Kidney (tissue), 14 donors: ENCODE results near the gene CRIP3. TPM values are rescaled to one million over a fixed set of nuclear protein-coding genes. Genes with fewer than 3 reads are reported as not detected.

Experiments used
- DNase-seq, 5 donors: peaks; one replicate each; pipeline ENCODE4 v3.0.0-alpha.2; 2013 to 2020
- FAIRE-seq: peaks from 2 replicates; lab custom pipeline; 2012; peaks lifted over from hg19 to GRCh38; lab: Jason Lieb, UNC
- H3K27ac ChIP-seq, 2 donors: one replicate each; pipeline ENCODE4 v1.7.0; 2013; ENCODE audit warnings: low read depth in 2 of 2, low read length in 2 of 2, inconsistent platforms in 1 of 2
- H3K27me3 ChIP-seq: one replicate; pipeline ENCODE4 v1.7.1; 2013; ENCODE audit warnings: low read length, inconsistent platforms; ENCODE audit not compliant: control insufficient read depth, insufficient read depth
- H3K36me3 ChIP-seq, 3 donors: one replicate each; pipeline versions ENCODE4 v1.7.0 to v1.7.1; 2013; ENCODE audit warnings: low read length in 3 of 3, control low read depth in 1 of 3, inconsistent platforms in 1 of 3; ENCODE audit not compliant: insufficient read depth in 3 of 3, control insufficient read depth in 2 of 3
- H3K4me1 ChIP-seq, 3 donors: one replicate each; pipeline versions ENCODE4 v1.7.0 to v1.7.1; 2013; ENCODE audit warnings: low read length in 3 of 3, inconsistent platforms in 1 of 3, low read depth in 1 of 3; ENCODE audit not compliant: control insufficient read depth in 2 of 3, insufficient read depth in 2 of 3
- H3K4me3 ChIP-seq, 3 donors: one replicate each; pipeline versions ENCODE4 v1.7.0 to v1.8.1; 2013; ENCODE audit warnings: low read length in 3 of 3, control low read depth in 1 of 3, inconsistent platforms in 1 of 3
- H3K9ac ChIP-seq, 3 donors: one replicate each; pipeline versions ENCODE4 v1.7.0 to v1.7.1; 2013; ENCODE audit warnings: low read length in 3 of 3, control low read depth in 1 of 3, inconsistent platforms in 1 of 3
- H3K9me3 ChIP-seq, 3 donors: one replicate each; pipeline versions ENCODE4 v1.7.0 to v1.7.1; 2013; ENCODE audit warnings: low read length in 3 of 3, control low read depth in 1 of 3, inconsistent platforms in 1 of 3; ENCODE audit not compliant: control insufficient read depth in 2 of 3, insufficient read depth in 1 of 3
- intact Hi-C: fragments of 100-400 bp; cut with DNase I; formaldehyde crosslinking; loops from one replicate; pipeline ENCODE4 v1.11.1; 2022
- polyA plus RNA-seq: library from polyadenylated mRNA; stranded (reverse); fragments of 350-450 nt; fragmentation: Illumina TruSeq; extraction: RNeasy Lipid Tissue Mini Kit (QIAGEN cat#74804); gene quantifications from one replicate; pipeline ENCODE4 v1.2.3, GENCODE V29; 2014; ENCODE audit warnings: low read depth, low replicate concordance; ENCODE audit not compliant: insufficient read depth
- total RNA-seq: library from RNA; stranded (reverse); fragmentation: NEBNext Ultra II Directional; extraction: Animal tissue kit (Norgen Biotek cat#: 25700); gene quantifications from one replicate; pipeline ENCODE4 v1.2.1, GENCODE V29; 2021
- TF ChIP-seq, protein P1 (sequence below): IDR thresholded peaks from 3 replicates; pipeline ENCODE4 v1.5.1; 2012; ENCODE audit warnings: mild to moderate bottlenecking, moderate library complexity, borderline replicate concordance; ENCODE audit not compliant: insufficient read depth; ENCODE audit errors: extremely low read depth
- donor health status: control.
- donor health status: control.
- donor health status: control.
- donor health status: control.
- donor health status: control.
- donor health status: DM: yes; HTN: yes; CAD: no.
- donor health status: Normal renal cell carcinoma (clear cell type).

The CRIP3 gene
- total and polyA plus RNA-seq, 2 donors from 2014 or later, result 5.6 to 14.3 TPM

- no peak overlapping the region for H3K4me3 ChIP-seq
- FAIRE-seq (no peak), DNase-seq (peak in 1 of 5 donors; percentile 30)
- no peaks in the 10 kb centered on the region for H3K27me3 ChIP-seq
- no peaks in the 10 kb centered on the region for H3K4me1 ChIP-seq
- TF ChIP-seq, protein P1, sequence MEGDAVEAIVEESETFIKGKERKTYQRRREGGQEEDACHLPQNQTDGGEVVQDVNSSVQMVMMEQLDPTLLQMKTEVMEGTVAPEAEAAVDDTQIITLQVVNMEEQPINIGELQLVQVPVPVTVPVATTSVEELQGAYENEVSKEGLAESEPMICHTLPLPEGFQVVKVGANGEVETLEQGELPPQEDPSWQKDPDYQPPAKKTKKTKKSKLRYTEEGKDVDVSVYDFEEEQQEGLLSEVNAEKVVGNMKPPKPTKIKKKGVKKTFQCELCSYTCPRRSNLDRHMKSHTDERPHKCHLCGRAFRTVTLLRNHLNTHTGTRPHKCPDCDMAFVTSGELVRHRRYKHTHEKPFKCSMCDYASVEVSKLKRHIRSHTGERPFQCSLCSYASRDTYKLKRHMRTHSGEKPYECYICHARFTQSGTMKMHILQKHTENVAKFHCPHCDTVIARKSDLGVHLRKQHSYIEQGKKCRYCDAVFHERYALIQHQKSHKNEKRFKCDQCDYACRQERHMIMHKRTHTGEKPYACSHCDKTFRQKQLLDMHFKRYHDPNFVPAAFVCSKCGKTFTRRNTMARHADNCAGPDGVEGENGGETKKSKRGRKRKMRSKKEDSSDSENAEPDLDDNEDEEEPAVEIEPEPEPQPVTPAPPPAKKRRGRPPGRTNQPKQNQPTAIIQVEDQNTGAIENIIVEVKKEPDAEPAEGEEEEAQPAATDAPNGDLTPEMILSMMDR, result no peak
- H3K9ac ChIP-seq, result no peak overlapping the region
- H3K36me3 ChIP-seq, result no peaks in the 10 kb centered on the region
- no peaks in the 10 kb centered on the region for H3K9me3 ChIP-seq
- intact Hi-C loops, result no loop called here
- H3K27ac ChIP-seq, result no peak overlapping the region
Observed at GRCh38 chr6:43287717-43288679, 20.6 kb downstream of the CRIP3 start.

DNA sequence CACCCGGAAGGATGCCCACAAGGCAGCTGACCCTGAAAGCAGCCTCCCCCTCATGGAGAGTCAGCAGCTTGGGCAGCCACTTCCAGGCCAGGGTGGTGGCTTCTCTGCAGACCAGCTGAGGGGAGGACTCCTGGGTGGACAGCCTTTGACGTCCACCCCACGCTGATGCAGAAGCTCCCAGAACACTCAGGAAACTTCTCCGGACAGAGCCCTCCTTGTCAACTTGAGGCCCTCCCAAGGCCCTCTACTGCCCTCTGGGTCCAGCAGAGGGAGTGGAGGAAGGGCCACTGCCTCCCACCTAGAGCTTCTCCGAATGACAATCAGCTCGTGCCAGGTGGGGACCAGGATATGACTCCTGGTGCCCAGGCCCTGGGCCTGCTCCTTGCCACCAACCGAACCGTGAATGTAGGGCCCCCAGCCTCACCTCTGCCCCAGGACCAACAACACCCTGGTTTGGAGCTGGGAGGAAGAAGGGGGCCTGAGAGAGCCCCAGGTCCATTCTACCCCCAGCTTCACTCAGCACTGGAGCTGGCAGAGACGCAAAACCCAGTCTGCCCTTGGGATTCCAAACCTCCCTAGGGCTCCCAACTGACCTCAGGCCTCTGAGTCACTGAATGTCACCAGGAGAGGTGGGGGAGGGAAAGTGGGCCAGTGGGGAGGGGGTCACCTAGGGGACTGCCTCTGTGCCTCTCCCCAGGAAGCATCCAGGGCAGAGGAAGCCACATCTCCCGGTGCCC is 21.5 kb downstream of the CRIP3 start:
- H3K9ac ChIP-seq, result no peak overlapping the region
- H3K27me3 ChIP-seq, result no peaks in the 10 kb centered on the region
- FAIRE-seq, result no peak
- no peaks in the 10 kb centered on the region for H3K9me3 ChIP-seq
- intact Hi-C loops, result no loop called here
- no peaks in the 10 kb centered on the region for H3K4me1 ChIP-seq
- peak in 3 of 5 donors; percentile 33 to 58 (median 43) for DNase-seq
- no peaks in the 10 kb centered on the region for H3K36me3 ChIP-seq
- no peak overlapping the region for H3K4me3 ChIP-seq
- TF ChIP-seq, protein P1, result no peak
- no peak overlapping the region for H3K27ac ChIP-seq

DNA sequence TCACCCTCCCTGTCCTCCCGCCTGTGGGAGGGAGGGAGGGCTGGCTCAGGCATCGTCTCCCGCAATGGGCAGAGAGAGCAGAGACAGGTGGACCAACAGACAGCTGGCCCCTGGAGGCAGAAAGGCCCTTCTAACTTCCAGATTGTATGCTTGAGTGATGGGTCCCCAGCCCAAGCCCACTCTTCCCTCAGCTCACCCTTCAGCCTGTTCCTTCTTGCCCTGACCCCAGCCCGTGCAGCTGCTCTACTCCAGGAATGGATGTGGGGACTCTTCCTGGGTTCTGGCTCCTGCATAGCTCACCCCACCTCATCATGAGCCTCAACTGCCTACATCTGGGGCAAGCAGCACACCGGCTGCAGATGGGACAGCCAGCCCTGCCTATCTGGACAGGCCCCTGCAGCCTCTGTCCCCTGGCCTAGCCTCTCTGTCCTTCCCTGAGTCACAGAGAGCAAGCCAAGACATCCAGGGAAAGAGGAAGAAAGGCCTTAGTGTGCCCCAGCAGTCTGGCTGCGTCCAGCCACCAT is 22.1 kb downstream of the CRIP3 start:
- DNase-seq (peak in 1 of 5 donors; percentile 41), FAIRE-seq (no peak)

More for the DNA sequence above, 22.1 kb downstream of the CRIP3 start:
- Histone ChIP-seq H3K9me3 (no peaks in the 10 kb centered on the region), H3K4me3 (no peak overlapping the region), H3K9ac (no peak overlapping the region), H3K27ac (no peak overlapping the region), H3K27me3 (no peaks in the 10 kb centered on the region), H3K4me1 (no peaks in the 10 kb centered on the region), H3K36me3 (no peaks in the 10 kb centered on the region)
- intact Hi-C loops, result no loop called here
- TF ChIP-seq, protein P1, result no peak
